Caki2 (cell line): ENCODE data around the gene GATA2. TPM values are rescaled to one million over a fixed set of nuclear protein-coding genes. Genes with fewer than 3 reads are reported as not detected.
A peak's percentile ranks its signal among the peaks of the same experiment; 100 is the strongest.

Experiments
- DNase-seq: peaks from one replicate; pipeline ENCODE4 v3.0.0-alpha.2; 2015; ENCODE audit warnings: low read depth
- in situ Hi-C: cut with HindIII; loops from 2 replicates; pipeline ENCODE4 v1.10.0; 2016; ENCODE audit warnings: low sequenced_read_pairs, low pct_unique_long_range_greater_than_20kb, mixed read lengths
- total RNA-seq: library from RNA; depleted of rRNA; stranded (reverse); fragments of >200 nt; shearing (Covaris generic); gene quantifications from 2 replicates; pipeline ENCODE4 v1.2.3, GENCODE V29; 2014; ENCODE audit warnings: low replicate concordance

The GATA2 gene
- total RNA-seq, 1 experiment from 2014 or later: 1.5 TPM

GRCh38 chr3:128503751-128504532, 10.9 kb upstream of the GATA2 start:
- no peak for DNase-seq
- in situ Hi-C loops: loop anchor here (10.0 kb wide), 1 partner anchor 329 kb away; no protein-coding TSS in a partner anchor

- in situ Hi-C loops: loop anchor here (10.0 kb wide), 1 partner anchor 328 kb away; no protein-coding TSS in a partner anchor
- DNase-seq: no peak
Observed at GRCh38 chr3:128503164-128503651, 10.2 kb upstream of the GATA2 start.

DNA sequence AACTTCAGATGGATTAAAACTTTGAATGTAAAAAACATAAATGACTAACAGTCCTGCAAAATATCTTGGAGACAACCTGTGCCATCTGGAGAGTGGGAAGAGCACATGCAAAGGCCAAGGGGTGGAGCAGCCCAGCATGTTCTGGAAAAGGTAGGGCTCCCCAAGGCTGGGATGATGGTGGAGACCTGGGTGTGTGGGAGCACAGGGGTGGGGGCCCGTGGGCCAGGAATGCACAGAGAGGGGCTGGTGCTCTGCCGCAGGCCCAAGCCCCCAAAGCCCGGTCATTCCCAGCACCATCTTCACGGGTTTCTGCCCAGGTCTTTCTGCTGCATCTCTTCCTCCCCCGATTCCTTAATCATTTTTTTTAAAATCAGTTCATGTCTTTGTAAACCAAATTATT, 9.7 kb upstream of the GATA2 start:
- in situ Hi-C loops: loop anchor here (10.0 kb wide), 1 partner anchor 328 kb away; no protein-coding TSS in a partner anchor
- DNase-seq: no peak

DNA sequence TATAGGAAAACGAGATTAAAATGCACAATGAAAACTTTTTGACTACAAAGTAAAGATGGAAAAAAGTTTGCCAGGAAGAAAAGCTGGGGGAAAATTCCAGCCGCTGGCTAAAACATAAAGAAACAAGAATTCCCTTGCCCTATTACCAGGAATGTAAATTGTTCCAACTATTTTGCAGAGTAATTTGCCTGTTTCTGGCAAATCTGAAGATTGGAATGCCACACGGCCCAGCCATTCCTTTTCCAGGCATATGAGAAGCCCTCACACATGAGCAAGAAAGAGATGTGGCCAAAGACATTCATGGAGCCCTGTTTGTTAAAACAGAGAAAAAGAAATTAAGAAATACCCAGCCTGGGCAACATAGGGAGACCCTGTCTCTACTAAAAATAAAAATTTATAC, 8.4 kb upstream of the GATA2 start:
- in situ Hi-C loops: loop anchor here (10.0 kb wide), 1 partner anchor 327 kb away; no protein-coding TSS in a partner anchor
- DNase-seq: no peak

GRCh38 chr3:128500556-128500955, 7.6 kb upstream of the GATA2 start:
- in situ Hi-C loops: loop anchor here (10.0 kb wide), 1 partner anchor 326 kb away; no protein-coding TSS in a partner anchor
- no peak for DNase-seq

DNA sequence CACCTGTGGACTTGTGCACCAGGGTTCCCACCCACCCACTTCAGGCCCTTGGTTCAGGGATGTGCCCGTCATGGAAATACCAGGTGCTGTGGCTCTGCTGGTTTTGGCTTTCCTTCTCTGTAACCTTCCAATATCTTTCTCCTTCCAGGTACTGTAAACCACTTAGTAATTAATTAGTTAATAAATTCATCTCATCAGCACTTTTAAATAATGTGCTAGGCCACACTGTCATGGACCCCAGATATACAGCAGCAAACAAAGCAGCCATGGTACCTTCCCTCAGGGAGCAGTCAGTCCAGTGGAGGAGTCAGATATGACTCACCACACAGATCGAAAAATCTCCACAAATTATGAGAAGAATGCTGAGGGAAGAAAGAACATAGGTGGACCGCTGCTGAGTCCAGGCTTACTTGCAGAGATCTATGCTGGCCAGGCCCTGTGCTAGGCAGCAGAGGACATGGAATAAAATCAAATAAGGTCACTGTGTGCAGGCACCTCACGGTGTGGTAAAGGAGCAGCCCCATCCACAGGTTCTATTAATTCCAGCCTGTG, 6.8 kb upstream of the GATA2 start:
- in situ Hi-C loops: loop anchor here (10.0 kb wide), 1 partner anchor 325 kb away; no protein-coding TSS in a partner anchor
- DNase-seq: no peak

DNA sequence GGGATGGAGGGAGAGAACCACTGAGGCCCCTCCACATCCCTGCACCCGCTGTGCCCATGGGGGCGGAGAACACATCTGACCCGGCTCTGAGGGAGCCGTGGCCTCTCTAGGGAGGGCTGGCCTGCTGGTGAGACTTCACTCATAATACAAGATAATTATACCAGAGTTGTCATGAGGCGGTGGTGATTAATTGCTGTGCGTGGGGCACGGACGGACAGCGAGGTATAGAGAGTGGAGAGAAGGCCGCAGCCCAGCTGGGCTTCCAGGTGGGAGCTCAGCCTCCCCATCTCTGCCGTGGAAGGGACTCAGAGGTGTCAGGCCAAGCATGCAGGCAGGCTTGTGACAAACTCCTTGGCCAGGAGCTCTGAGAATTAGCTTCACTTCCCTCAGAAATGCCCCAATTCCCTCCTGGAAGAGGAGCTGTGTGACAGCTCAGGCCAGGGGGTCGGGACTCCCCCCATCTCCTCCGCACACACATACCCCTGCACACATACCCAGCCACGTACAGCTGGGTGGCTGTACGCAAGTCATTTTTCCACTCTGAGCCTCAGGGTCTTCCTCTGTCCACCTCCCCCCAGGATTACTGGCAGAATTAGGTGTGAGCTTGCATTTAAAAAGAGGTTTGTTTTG, 6.0 kb upstream of the GATA2 start:
- in situ Hi-C loops: no loop called here
- no peak for DNase-seq

- DNase-seq: no peak
- in situ Hi-C loops: no loop called here
Observed at GRCh38 chr3:128498127-128498626, 5.2 kb upstream of the GATA2 start.

DNA sequence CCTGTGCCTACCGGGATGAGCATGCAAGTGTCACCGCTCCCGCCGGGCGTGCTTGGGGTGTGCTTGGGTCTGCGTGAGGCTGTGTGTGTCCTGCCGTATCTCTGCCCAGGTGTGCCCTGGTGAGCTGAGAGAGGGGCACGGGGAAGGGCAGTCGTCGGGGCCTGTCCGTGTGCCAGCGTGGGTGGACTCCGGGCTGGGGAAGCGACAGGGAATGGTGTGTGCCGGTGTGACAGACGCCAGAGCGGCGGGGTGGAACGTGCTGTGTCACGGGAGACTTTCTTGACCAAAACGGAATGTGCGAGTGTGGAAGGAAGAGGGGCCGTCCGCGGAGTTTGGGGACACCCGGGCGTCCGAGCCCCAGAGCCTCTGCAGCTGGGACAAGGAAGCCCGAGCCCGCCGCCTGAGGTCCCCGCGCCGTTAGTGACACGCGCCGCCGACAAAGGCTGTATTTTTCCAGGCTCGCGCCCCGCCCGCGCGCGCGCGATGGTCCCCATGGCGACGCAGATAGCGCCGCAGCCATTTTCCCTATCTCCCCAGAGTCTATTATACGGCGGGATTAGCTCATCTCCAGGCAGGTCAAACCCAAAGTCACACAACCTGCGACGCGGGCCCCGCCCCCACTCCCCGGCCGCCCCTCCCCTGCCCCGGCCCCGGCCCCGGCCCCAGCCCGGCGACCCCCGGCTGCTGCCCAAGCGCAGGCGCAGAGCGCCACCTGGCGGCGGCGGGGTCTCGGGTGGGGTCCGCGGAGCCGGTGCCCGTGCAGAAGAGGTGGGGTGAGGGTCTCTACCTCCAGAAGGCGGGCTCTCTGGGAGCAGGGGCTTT, 4.5 kb upstream of the GATA2 start:
- in situ Hi-C loops: no loop called here
- DNase-seq: peak; percentile 59

DNA sequence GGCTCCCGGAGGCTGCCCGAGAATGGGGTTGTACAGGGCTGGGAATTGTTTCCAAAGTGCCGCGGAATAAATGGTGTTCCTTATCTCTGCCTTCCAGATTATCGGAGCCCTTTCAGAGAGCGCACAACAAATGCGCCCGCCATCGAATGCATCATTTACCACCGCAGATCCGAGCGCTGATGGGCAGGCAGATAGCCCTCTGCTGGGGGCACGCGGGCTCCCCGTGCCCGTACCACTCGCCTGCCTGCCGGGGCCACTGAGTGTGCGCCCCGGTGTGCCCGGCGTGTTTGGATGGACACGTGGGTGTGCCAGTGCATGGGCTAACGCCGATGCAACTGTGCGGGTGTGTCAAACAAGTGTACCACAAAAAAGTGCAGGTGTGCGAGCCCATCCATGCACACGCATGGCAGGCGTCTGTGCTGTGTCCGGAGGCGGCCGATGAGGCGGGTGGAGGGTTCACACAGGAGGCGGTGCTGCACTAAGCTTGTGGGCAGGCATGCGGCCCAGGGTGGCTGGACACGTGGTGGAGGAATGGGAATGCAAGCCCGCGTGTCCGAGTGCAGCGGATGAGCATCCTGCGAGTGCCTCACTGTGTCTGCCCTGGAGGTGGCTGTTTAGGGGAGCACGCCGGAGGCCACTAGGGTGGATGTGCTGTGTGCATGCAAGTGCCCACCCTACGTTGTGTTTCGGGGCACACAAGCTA, 3.8 kb upstream of the GATA2 start:
- DNase-seq: no peak
- in situ Hi-C loops: no loop called here

DNA sequence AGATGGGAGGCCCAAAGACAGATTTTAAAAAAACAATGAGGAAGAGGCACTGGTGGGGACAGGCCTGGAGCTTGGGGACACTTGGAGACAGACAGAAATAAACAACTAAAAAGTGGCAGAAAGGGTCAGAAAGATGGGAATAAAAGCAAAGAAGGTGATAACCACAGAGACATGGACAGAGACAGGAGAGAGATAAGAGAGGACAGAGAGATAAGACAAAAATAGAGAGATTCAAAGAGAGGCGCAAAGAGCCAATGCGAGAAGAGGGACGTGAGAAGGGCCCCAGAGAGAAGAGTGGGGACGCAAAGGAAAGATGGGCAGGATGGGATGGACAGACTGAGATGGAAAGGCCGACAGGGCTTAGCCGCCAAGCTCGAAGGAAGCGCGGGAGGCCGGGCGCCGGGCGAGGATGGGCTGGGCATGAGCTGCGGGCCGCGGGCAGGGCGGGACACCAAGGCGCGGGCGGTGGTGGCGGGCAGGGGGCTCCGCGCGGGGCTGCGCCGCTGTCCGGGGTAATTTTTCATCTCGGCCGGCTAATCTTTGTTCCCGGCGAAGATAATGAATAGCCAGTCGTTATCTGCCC, 3.1 kb upstream of the GATA2 start:
- in situ Hi-C loops: no loop called here
- DNase-seq: no peak

- no peak for DNase-seq
- in situ Hi-C loops: no loop called here
Observed at GRCh38 chr3:128495435-128495970, 2.5 kb upstream of the GATA2 start.

DNA sequence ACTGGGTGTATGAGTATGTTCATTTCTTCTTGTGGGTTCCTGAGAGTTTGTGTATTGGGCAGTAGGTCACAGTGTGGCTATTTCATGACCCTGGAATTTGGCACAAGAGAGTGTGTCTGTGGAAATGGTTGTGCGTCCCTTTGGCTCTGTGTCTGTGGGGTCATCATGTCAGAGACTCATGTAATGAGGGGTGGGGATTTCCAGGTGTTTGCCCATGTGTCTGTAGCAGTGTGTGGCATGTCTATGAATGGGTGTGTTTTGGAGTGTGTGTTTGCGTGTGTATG, 1.3 kb upstream of the GATA2 start:
- in situ Hi-C loops: no loop called here
- no peak for DNase-seq

DNA sequence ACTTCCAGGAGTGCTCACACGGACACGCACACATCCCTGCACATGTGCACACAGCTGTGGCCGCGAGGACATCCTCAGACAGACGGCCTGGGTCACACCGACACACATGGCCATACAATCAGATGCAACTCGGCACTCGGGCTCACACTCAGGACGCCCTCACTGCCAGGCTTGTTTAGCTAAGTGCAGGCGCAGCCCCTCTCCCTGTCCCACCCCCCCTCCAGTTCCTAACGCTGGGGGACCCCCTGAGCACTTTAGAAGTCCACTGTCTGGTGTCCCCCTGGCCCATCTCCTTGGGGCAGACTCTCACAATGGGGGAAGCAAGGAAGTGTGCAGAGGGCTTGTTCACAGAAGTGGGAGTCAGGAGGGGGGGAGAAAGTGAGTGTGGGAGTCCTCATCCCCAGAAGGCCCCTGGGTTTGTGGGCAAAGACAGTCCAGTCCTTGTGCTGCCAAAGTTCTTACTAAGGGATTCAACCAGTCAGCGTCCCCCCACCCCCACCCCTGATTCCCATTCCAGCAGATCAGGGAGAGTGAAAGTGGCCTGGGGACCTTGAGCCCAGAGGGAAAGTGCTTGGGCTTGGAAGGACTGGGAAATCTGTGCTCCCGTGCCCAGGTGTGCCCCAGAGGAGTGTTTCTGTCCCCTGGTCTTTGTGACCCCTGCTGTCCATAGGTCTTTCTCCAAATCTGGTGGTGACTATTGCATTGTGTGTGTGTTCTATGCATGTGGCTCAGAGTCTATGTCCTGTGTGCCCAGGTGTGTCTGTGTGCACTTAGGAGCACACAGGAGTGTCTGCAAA, 767 bp upstream of the GATA2 start:
- DNase-seq: no peak

GRCh38 chr3:128491941-128492670, 895 bp downstream of the GATA2 start:
- no peak for DNase-seq
- in situ Hi-C loops: no loop called here

More for the DNA sequence above, 767 bp upstream of the GATA2 start:
- in situ Hi-C loops: no loop called here

DNA sequence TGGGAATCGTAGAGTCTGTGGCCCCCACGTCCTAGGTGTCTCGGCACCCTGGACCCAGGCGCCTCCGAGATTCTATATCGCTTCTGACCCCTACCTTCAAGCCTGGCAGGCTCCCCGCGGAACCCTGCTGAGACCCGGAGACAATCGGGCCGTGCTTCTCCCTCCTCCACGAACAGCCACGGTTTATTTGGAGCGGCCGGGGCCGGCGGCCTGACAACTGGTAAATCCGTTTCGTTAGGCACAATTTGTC, 1.4 kb downstream of the GATA2 start:
- no peak for DNase-seq
- in situ Hi-C loops: no loop called here
